Activated CD8-positive, alpha-beta memory T cell treated with anti-CD3 and anti-CD28 coated beads, Interleukin-2, amount 50 U/mL, for 4 hours (primary cell): ENCODE data around the gene TMEM176B.
"Not testable (repeated sequence)": the region's sequence is repeated elsewhere in the genome, so short reads cannot be mapped to it uniquely, and the experiment has no call there.

Experiments used
- DNase-seq: peaks from one replicate; pipeline ENCODE4 v3.0.0-alpha.2; 2020

TMEM176B gene

DNA sequence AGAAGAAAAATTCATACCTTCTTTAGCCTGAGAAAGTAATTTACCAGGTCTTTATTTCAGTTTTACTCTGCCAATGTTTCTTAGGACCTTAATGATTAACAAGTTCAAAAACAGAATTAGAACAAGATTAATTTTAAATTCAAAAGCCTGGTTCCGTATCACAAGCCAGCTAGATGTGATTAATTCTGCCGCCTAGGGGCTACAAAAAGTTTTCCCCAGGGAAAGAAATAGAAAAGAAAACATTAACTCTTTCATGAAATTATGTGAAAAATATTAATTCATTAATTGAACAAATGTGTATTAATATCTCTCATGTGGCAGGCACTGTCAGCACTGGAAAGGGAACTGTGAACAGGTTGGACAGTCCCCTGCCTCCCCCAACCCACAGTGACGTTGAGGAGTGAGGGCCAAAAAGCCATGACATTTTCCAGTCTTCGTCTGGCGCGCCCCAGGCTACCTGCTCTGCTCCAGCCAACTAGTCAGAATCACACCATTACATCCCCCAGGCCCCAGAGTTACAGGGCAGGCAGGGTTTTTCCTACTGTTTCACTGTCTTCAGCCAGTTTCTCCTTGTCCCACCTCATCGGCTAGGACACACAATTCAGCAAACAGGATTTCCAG, 20.5 kb upstream of the TMEM176B start:
- no peak for DNase-seq

DNA sequence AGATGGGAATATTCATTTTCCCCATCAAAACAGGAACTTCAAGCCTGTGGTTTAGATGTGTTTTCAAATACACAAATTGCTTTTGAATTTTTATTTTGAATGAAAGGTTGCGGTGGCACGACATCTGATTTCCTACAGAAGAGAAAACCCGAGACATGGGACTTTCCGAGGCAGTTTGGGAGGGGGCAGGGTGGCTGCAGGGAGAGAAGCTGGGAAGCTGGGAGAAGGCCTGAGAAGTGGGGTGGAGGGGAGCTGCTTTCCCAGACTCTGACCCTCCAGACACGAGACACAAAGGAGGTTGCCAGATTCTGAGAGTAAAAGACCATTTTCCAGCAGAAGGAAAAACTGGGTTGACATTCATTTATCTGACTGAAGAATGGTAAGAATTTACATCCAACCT, 20.0 kb upstream of the TMEM176B start:
- DNase-seq = no peak

DNA sequence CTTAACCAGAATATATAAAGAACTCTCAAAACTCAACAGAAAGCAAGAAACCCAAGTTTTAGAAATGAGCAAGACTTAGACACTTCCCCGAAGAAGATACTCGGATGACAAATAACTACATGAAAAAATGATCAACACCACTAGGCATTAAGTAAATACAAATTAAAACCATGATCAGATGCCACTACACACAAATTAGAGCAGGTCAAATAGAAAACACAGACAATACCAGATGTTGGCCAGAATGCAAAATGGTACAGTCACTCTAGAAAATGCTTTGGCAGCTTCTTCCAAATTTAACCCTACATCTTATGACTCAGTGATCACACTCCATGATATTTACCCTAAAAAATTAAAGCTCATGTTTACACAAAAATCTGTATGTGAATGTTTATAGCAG, 18.8 kb upstream of the TMEM176B start:
- DNase-seq = no peak

DNA sequence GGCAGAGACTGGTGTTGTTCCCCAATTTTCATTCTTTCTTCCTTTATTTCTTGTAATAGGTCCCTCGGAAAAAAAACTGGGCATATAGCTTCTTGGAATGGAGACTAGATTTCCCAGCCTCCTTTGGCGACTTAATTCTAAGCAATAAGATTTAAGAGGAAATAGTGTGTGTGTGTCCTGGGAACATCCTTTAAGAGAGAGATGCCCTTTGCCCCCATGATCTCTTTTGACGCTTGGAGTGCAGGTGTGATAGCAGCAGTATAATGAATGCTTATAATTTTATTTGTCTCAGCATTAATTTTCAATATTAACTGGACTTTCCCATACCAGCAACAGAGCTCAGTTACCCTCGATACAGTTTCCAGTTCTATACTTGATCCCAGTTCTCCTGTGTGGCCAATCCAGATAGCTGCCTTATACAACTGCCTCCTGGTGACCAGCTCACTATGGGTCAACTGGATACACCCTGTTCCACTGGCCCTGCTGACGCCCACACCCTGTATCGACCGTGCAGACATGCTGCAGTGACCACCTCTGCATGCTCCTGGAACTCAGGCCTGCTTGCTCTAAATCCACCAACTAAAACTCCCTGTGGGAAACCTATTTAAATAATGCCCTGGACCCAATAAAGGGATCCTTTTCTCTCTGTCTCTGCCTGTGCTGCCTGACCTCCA, 14.3 kb upstream of the TMEM176B start:
- no peak for DNase-seq

DNA sequence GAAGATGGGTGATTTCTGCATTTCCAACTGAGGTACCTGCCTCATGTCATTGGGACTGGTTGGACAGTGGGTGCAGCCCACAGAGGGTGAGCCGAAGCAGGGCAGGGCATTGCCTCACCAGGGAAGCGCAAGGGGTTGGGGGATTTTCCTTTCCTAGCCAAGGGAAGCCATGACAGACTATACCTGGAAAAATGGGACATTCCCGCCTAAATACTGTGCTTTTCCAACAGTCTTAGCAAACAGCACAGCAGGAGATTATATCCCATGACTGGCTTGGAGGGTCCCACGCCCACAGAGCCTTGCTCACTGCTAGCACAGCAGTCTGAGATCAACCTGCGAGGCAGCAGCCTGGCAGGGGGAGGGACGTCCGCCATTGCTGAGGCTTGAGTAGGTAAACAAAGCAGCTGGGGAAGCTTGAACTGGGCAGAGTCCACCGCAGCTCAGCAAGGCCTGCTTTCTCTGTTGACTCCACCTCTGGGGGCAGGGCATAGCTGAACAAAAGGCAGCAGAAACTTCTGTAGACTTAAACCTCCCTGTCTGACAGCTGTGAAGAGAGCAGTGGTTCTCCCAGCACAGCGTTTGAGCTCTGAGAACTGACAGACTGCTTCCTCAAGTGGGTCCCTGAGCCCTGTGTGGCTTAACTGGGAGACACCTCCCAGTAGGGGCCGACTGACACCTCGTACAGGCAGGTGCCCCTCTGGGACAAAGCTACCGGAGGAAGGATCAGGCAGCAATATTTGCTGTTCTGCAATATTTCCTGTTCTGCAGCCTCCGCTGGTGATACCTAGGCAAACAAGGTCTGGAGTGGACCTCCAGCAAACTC, 7.7 kb upstream of the TMEM176B start:
- not testable (repeated sequence) for DNase-seq

GRCh38 chr7:150806863-150807262, 6.7 kb upstream of the TMEM176B start:
- no peak for DNase-seq

DNA sequence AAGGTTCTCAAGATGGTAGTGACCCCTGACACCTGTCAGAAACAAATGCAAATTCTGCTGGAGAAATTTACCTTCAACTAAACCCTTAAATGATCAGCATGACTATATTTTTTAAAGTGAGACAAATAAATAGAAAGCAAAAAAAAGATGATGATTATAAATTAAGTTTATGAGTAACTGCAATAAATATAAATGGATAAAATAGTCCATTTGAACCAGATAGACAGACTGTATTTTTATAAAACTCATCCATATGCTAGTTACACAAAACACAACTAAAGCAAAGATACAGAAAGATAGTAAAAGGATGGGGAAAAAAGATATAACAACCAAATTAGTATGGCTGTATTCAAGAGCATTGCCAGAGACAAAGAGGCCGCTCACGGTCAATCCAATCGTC, 6.3 kb upstream of the TMEM176B start:
- no peak for DNase-seq

GRCh38 chr7:150805864-150806263, 5.7 kb upstream of the TMEM176B start:
- DNase-seq = no peak

DNA sequence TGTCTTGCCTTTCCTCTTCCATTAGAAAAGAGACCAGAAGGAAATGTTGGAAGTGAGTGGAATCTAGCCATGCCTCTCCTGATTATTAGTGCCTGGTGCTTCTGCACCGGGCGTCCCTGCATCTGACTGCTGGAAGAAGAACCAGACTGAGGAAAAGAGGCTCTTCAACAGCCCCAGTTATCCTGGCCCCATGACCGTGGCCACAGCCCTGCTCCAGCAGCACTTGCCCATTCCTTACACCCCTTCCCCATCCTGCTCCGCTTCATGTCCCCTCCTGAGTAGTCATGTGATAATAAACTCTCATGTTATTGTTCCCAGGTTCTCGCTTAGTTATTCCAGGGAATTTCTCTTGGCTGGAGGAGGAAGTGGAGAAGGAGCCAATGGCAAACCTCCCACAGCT, 4.6 kb upstream of the TMEM176B start:
- DNase-seq = no peak

DNA sequence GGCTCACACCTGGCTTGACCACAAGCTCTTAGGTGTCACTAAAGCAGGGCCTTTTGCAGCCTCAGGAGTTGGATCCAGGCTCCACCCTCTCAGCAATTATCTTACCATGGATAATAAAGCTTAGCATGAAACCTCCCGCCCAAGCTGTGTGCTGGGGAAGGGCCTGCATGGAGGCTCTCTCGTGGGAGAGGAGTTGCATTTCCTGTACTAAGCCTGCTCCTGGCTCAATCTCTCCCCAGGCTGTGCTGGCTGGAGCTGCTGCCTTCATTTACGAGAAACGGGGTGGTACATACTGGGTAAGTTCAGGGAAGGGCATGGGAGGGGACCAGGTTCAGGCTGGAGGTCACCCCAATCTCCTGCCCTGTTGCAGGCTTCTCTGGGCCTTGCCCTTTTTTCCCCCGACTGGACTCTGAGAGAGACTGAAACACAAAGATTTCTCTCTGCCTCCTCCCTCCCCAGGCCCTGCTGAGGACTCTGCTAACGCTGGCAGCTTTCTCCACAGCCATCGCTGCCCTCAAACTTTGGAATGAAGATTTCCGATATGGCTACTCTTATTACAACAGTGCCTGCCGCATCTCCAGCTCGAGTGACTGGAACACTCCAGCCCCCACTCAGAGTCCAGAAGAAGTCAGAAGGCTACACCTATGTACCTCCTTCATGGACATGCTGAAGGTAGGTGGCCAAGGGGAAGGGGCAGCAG, 3.1 kb upstream of the TMEM176B start:
- no peak for DNase-seq

- no peak for DNase-seq
Measured at GRCh38 chr7:150801946-150802771, 2.0 kb upstream of the TMEM176B start.

DNA sequence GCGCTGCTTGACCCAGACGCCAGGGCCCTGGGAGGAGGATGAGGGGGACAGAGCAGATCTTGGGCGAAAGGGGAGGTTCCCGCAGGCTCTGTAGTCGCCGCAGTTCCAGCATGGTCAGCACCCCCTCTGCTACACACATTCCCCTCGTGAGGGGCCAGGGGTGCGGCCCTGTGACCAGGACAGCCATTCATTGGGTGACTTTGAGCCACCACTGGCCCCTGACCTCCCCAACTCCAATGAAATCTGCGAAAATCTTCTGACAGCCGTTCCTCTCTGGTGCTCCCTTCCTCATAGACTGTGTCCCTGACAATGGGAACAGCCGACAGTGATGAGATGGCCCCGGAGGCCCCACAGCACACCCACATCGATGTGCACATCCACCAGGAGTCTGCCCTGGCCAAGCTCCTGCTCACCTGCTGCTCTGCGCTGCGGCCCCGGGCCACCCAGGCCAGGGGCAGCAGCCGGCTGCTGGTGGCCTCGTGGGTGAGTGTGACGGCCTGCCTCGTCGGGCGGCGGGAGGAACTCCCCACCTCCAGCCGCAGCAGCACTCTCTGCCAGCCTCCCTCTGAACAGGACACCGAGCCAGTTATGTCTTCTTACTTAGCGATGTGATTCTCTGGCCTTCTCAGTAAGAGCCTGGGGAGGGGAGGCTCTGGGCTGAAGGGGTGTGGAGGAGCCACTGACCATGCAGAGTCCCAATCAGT, 1.2 kb upstream of the TMEM176B start:
- no peak for DNase-seq

DNA sequence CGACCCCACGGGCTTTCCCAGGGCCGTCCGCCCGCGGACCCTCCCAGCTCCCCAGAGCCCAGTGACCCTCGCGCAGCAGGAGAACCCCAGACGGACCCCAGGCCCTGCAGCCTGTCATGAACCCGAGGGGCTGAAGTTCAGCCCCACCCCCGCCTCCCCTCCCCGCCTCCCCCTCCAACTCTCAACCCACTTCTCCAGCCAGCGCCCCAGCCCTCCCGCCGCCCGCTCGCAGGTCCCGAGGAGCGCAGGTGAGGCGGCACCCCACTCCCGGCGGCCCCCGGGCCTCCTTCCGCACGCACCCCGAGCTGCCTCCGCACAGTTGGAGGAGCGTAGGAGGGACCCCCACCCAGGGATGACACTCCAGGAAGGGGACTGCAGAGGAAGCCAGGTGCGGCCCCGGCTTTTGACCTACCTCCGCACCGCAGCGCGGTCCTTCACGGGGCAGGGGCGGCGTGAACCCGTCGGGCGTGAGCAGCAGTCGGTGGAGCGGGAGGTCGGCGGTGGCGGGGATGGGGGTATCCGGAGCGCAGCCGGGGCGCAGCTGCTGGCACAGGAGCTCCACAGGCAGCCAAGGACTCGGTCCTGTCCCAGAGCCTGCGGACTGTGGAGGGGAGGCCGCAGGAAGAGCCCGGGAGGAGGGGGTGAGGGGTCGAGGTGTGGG, 547 bp upstream of the TMEM176B start, which contains the start of gene TMEM176A:
Gene TMEM176A (plus strand): TSS at position 189 of the 661 bp plus-strand sequence. CDS start 782 bp downstream, outside the sequence.
- DNase-seq = peak; percentile 27

GRCh38 chr7:150799156-150799555, 1.0 kb downstream of the TMEM176B start:
- no peak for DNase-seq

DNA sequence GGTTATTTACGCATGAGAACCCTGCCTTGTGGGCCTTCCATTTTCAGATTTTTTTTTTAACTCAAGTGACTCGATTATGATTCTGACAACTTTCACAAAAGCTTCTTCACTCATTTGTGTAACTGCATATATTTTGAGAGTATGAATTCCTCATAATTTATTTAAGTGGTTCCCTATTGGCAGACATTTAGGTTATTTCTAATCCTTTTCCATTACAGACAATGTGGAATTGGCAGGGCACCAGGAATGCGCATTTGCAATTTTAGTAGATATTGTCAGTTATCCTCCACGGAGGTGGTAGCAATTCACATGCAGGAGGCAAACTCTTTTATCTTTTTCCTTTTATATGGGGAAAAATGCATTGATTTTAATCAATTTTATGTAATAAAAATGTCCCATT, 2.5 kb downstream of the TMEM176B start:
- DNase-seq = no peak

DNA sequence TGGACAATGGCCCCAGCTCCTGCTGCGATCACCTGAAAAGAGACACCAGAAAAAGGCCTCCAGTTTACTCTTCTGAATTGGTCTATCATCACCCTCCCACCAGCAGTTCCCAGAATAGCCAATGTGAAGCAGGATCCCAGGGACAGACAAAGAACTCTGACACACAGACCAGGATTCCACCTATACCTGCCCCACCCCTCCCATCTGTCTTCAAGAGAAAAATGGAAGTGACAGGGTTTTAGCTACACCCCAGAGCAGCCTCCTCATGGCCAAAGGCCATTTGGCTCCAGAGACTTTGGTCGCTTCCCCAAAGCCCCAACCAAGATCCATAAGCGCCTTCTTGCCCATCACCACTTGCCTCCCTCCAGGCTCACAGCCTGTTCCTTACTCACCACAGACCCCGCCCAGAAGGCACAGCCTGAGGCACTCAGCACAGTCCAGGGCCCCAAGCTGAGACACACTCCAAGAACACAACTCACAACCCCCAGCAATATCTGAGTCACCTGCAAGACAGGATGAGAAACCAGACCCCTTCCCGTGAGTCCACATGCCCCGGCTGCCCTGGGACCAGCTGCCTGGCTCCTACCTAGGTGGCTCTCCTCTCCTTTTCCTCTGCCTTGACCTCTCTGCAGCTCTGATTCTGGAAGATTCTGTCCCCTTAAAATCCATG, 6.5 kb downstream of the TMEM176B start:
- DNase-seq = no peak

- DNase-seq = no peak
Measured at GRCh38 chr7:150791746-150792452, 8.3 kb downstream of the TMEM176B start.

- no peak for DNase-seq
Measured at GRCh38 chr7:150791304-150791703, 8.9 kb downstream of the TMEM176B start.

DNA sequence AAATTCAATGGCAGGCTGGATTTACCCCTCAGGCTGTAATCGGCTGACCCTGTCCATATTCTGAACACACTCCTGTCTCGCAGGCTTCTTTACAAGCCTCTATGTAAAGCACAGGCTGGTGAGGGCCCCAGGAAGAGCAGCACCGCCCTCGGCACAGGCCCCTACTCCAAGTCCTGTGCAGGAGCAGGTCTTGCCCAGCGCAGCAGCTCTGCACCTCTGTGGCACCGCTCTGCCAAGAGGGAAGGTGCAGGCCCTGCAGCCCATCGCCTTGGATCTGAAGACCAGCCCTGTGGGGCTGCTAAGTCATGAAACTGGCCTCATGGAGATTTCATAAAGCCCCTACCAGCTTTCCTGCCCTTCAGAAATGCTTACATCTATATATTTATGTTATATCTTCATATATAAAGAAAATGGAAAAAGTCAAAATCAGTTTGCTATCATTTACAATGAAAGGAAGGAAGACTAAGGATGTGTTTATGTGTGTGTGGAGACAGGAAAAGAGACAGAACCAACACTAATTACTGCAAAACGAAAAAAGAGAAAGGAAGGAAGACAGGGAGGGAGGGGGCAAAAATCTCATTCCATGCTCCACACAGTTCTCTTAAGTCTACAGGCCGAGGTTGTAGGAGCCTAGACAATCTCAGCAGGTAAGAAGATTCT, 9.6 kb downstream of the TMEM176B start:
- no peak for DNase-seq
